ENCODE data around the gene USP12.

USP12 gene

DNA sequence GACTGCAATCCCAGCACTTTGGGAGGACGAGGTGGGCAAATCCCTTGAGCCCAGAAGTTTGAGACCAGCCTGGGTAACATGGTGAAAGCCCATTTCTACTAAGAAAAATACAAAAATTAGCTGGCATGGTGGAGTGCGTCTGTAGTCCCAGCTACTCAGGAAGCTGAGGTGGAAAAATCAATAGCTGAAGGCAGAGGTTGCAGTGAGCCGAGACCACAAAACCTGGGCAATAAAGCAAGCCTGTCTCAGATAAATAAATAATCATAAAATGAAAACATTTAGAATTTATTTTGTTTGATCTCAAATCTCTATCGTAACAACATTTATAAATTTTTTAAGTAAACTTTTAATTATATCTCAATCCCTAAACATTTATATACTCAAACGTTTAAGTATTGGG lies 36.6 kb downstream of the USP12 start:
- no peak overlapping the region for H3K4me3 ChIP-seq (replicated peaks; ENCODE audit: insufficient read depth, low read length)
- no peak overlapping the region for H3K27ac ChIP-seq (replicated peaks)
- DNase-seq (ENCODE audit: low read depth in 1 of 2, low spot score in 1 of 2), result no peak
- TF ChIP-seq POLR2AphosphoS5 (IDR thresholded peaks at IDR 0.05; ENCODE audit: low read depth) (no peak), GABPA (IDR thresholded peaks at IDR 0.05; ENCODE audit: low read depth) (no peak), SPI1 (IDR thresholded peaks at IDR 0.05; ENCODE audit: borderline replicate concordance, low read depth) (no peak)
- TF ChIP-seq, protein P1, sequence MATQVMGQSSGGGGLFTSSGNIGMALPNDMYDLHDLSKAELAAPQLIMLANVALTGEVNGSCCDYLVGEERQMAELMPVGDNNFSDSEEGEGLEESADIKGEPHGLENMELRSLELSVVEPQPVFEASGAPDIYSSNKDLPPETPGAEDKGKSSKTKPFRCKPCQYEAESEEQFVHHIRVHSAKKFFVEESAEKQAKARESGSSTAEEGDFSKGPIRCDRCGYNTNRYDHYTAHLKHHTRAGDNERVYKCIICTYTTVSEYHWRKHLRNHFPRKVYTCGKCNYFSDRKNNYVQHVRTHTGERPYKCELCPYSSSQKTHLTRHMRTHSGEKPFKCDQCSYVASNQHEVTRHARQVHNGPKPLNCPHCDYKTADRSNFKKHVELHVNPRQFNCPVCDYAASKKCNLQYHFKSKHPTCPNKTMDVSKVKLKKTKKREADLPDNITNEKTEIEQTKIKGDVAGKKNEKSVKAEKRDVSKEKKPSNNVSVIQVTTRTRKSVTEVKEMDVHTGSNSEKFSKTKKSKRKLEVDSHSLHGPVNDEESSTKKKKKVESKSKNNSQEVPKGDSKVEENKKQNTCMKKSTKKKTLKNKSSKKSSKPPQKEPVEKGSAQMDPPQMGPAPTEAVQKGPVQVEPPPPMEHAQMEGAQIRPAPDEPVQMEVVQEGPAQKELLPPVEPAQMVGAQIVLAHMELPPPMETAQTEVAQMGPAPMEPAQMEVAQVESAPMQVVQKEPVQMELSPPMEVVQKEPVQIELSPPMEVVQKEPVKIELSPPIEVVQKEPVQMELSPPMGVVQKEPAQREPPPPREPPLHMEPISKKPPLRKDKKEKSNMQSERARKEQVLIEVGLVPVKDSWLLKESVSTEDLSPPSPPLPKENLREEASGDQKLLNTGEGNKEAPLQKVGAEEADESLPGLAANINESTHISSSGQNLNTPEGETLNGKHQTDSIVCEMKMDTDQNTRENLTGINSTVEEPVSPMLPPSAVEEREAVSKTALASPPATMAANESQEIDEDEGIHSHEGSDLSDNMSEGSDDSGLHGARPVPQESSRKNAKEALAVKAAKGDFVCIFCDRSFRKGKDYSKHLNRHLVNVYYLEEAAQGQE (IDR thresholded peaks at IDR 0.05; ENCODE audit: insufficient replicate concordance, low read depth), result no peak
- TF ChIP-seq, protein P2, sequence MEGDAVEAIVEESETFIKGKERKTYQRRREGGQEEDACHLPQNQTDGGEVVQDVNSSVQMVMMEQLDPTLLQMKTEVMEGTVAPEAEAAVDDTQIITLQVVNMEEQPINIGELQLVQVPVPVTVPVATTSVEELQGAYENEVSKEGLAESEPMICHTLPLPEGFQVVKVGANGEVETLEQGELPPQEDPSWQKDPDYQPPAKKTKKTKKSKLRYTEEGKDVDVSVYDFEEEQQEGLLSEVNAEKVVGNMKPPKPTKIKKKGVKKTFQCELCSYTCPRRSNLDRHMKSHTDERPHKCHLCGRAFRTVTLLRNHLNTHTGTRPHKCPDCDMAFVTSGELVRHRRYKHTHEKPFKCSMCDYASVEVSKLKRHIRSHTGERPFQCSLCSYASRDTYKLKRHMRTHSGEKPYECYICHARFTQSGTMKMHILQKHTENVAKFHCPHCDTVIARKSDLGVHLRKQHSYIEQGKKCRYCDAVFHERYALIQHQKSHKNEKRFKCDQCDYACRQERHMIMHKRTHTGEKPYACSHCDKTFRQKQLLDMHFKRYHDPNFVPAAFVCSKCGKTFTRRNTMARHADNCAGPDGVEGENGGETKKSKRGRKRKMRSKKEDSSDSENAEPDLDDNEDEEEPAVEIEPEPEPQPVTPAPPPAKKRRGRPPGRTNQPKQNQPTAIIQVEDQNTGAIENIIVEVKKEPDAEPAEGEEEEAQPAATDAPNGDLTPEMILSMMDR (IDR thresholded peaks at IDR 0.05; ENCODE audit: insufficient read depth, low read length), result no peak
- no peaks in the 10 kb centered on the region for H3K27me3 ChIP-seq (ENCODE audit: insufficient read depth, poor library complexity, severe bottlenecking)

DNA sequence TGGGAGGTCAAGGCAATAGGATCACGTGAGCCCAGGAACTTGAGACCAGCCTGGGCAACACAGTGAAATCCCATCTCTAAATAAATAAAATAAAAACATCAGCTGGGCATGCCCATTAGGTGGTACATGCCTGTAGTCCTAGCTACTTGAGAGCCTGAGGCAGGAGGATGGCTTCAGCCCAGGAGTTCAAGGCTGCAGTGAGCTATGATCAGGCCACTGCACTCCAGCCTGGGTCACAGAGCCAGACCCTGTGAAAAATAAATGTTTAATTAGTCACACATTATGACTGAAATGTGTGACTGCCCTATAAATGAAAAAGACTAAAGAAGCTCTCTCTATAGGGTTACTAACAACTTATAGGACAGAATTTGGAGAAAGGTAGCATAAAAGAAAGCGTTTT lies 37.7 kb downstream of the USP12 start:
- DNase-seq (ENCODE audit: low read depth in 1 of 2, low spot score in 1 of 2), result no peak
- TF ChIP-seq, protein P2 (IDR thresholded peaks at IDR 0.05; ENCODE audit: insufficient read depth, low read length), result no peak
- no peak for TF ChIP-seq SPI1 (IDR thresholded peaks at IDR 0.05; ENCODE audit: borderline replicate concordance, low read depth)
- no peak overlapping the region for H3K4me3 ChIP-seq (replicated peaks; ENCODE audit: insufficient read depth, low read length)
- H3K27me3 ChIP-seq (ENCODE audit: insufficient read depth, poor library complexity, severe bottlenecking), result no peaks in the 10 kb centered on the region
- H3K27ac ChIP-seq (replicated peaks), result no peak overlapping the region

DNA sequence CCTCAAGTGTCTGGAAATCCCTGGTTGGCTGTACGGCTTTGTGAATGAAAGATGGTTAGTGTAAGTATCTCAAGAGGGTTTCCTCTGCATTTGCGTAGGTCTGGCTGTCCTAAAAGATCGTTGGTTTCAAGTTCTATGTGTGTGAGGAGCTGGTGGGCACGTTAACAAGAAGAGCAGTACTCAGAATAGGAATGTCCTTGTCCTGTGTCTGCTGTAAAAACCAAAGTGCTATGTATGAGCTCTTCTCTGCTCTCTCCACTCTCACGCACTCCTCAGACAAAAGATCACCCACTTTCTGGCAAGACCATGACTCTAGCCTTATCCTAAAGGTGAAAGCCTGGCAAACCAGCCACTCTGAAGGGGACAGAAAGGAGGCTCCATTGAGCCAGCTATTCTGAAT lies 39.1 kb downstream of the USP12 start:
- Histone ChIP-seq H3K27me3 (ENCODE audit: insufficient read depth, poor library complexity, severe bottlenecking) (no peaks in the 10 kb centered on the region), H3K4me3 (replicated peaks; ENCODE audit: insufficient read depth, low read length) (no peak overlapping the region), H3K27ac (replicated peaks) (no peak overlapping the region)
- no peak for TF ChIP-seq SPI1 (IDR thresholded peaks at IDR 0.05; ENCODE audit: borderline replicate concordance, low read depth)
- TF ChIP-seq, protein P1 (IDR thresholded peaks at IDR 0.05; ENCODE audit: insufficient replicate concordance, low read depth), result no peak
- TF ChIP-seq POLR2AphosphoS5 (IDR thresholded peaks at IDR 0.05; ENCODE audit: low read depth), result no peak
- TF ChIP-seq GABPA (IDR thresholded peaks at IDR 0.05; ENCODE audit: low read depth), result no peak
- TF ChIP-seq, protein P2 (IDR thresholded peaks at IDR 0.05; ENCODE audit: insufficient read depth, low read length), result no peak
- DNase-seq (ENCODE audit: low read depth in 1 of 2, low spot score in 1 of 2), result no peak

DNA sequence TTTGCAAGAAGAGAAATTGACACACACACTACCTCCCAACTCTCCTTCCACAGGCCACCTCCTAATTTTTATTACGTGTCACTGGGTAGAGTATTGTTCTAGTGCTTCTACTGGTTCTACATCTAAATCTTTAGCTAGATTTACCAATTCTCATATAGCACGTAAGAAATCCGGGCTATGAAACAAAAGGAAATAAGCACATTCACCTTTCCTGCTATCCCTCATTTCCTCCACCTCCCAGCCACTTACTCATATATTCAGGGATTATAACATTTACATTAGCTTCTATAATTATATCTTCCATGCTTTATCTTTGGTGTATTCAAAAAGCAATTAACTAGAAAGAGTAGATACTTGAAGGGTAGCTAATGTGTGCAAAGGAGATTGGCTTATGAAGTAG lies 39.7 kb downstream of the USP12 start:
- DNase-seq (ENCODE audit: low read depth in 1 of 2, low spot score in 1 of 2), result no peak
- no peaks in the 10 kb centered on the region for H3K27me3 ChIP-seq (ENCODE audit: insufficient read depth, poor library complexity, severe bottlenecking)
- H3K27ac ChIP-seq (replicated peaks), result no peak overlapping the region
- TF ChIP-seq, protein P2 (IDR thresholded peaks at IDR 0.05; ENCODE audit: insufficient read depth, low read length), result no peak
- TF ChIP-seq POLR2AphosphoS5 (IDR thresholded peaks at IDR 0.05; ENCODE audit: low read depth), result no peak
- H3K4me3 ChIP-seq (replicated peaks; ENCODE audit: insufficient read depth, low read length), result no peak overlapping the region

Data from HL-60 (cell line).